Smooth muscle cell of the pulmonary artery (primary cell): Measurements from ENCODE around the gene SMAD7. TPM values are rescaled to one million over a fixed set of nuclear protein-coding genes. Genes with fewer than 3 reads are reported as not detected.

Source experiments
- total RNA-seq: library from RNA; depleted of rRNA; stranded (reverse); fragments of >200 nt; gene quantifications from 2 replicates; pipeline ENCODE4 v1.2.3, GENCODE V29; 2014

The SMAD7 gene, protein sequence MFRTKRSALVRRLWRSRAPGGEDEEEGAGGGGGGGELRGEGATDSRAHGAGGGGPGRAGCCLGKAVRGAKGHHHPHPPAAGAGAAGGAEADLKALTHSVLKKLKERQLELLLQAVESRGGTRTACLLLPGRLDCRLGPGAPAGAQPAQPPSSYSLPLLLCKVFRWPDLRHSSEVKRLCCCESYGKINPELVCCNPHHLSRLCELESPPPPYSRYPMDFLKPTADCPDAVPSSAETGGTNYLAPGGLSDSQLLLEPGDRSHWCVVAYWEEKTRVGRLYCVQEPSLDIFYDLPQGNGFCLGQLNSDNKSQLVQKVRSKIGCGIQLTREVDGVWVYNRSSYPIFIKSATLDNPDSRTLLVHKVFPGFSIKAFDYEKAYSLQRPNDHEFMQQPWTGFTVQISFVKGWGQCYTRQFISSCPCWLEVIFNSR
- total RNA-seq, result 56.5 and 69.8 TPM in 2 replicates

GRCh38 chr18:48950536-48951447 is at the start of gene SMAD7:
TSS of gene SMAD7 (minus strand) at chr18:48950965. CDS start at chr18:48950424, 541 bp downstream.

